ENCODE data around the gene SNAPIN. TPM values are rescaled to one million over a fixed set of nuclear protein-coding genes. Genes with fewer than 3 reads are reported as not detected.
A peak's percentile ranks its signal among the peaks of the same experiment; 100 is the strongest.

The SNAPIN gene
- total and polyA plus RNA-seq, 9 of the 15 experiments (the other 6 are each of a cell fraction or from before 2014, with no cell fraction given): 11.2 to 43.9 (median 32.3) TPM

DNA sequence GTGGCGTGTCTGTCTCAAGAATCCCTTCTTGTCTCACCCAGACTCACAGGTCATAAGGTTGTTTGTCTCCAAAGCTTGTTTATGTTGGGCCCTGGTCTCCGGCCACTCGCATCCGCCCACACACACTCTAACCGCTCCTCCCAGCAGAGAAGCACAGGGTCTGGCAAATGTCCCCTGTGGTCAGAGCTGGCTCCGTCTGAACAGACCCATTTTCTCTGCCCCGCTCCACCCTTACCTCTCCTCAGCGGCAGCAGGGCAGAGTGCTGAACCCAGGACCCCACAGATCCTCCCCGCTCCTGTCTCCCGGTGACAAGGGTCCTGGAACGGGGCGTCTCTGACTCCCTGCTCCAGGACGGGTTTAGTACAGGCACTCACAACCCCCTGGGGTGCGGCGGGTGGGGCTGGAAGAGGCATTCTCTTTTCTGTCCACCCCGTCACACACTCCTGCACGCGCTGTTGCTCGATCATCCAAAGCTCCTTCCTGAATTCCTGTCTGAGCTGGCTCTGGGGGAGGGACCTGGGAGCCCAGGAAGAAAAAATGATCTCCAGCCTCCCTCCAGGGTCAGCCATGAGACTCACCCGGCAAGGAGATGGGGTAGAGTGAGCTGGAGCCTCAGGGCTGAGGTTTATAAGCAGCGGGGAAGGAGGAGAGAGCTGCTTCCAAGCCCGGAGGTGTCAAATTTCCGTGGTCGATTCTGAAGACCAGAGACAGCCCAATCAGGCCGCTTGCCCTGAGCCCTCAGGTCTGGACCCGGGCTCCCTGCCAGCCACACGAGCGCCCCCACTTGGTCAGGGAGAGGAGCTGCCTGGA, 31.4 kb upstream of the SNAPIN start, which contains the start of gene S100A13 (continued):
- TF ChIP-seq EP300 (IDR thresholded peaks at IDR 0.05; ENCODE audit: low read length): peak; percentile 31; the same call in 1 of the 2 replicates

GRCh38 chr1:153627715-153628626, 30.5 kb upstream of the SNAPIN start, which contains the start of gene S100A1:
Gene S100A1 (plus strand): TSS chr1:153628434. CDS start chr1:153630522, 2,088 bp downstream.
- ChIA-PET CTCF (ENCODE audit: low intra/inter-chr PET ratio) (no interaction called here), POLR2A (interaction anchor here (0.5 to 4.3 kb wide), 31 partner anchors 9 to 363 kb away, joined by 3 to 70 read pairs (median 4); partner anchors contain the start of genes RPS27, S100A14, S100A16 and S100A5)
- BruUV-seq (replicated peaks): no TSS peak
- H3K9me3 ChIP-seq (replicated peaks; ENCODE audit: control insufficient read depth, insufficient read depth, low read depth, low read length): no peaks in the 10 kb centered on the region
- peak; percentile 63 for FAIRE-seq
- in situ Hi-C loops (cut with MboI): no loop called here
- peaks cover 6% of the 10 kb centered on the region; the same call in 1 of the 3 replicates for H3K79me2 ChIP-seq (ENCODE audit: control insufficient read depth, insufficient read depth, low read length)
- H3K4me2 ChIP-seq (ENCODE audit: insufficient read depth, low read length): peak within 1 kb of the TSS; percentile 86
- H3K36me3 ChIP-seq (ENCODE audit: control insufficient read depth, insufficient read depth, low read length): peaks cover 9% of the 10 kb centered on the region; the same call in 2 of the 3 replicates
- peak within 1 kb of the TSS; percentile 49 for H3K4me3 ChIP-seq
- intact Hi-C loops (cut with micrococcal nuclease): loop anchor here (2.0 kb wide), 1 partner anchor 59 kb away; no protein-coding TSS in a partner anchor
- H2AFZ ChIP-seq (ENCODE audit: low read depth, low read length): peak within 1 kb of the TSS; percentile 97
- ATAC-seq: peak; percentile 76
- peak; percentile 81 to 86 (median 84) for DNase-seq (ENCODE audit: extremely low read depth in 1 of 4, low spot score in 3 of 4)
- no peaks in the 10 kb centered on the region for H4K20me1 ChIP-seq (replicated peaks; ENCODE audit: control insufficient read depth, insufficient read depth, low read length)
- 13% methylated on average over 8 of the region's 10 CpGs for WGBS (ENCODE audit: insufficient coverage, low coverage, missing lambda C conversion rate)
- H3K9ac ChIP-seq (ENCODE audit: insufficient read depth in 1 of 2, low read depth in 2 of 2, low read length in 2 of 2): peak within 1 kb of the TSS; percentile 83 to 95
- H3K27me3 ChIP-seq (ENCODE audit: control insufficient read depth in 2 of 2, insufficient read depth in 2 of 2, low read length in 2 of 2): no peaks in the 10 kb centered on the region
- H3K9me1 ChIP-seq (ENCODE audit: control insufficient read depth, insufficient read depth, low read length): no peaks in the 10 kb centered on the region
- H3K4me1 ChIP-seq (replicated peaks in 1 of 2; ENCODE audit: control insufficient read depth in 2 of 2, insufficient read depth in 2 of 2, low read length in 2 of 2): peaks cover 26 to 44% of the 10 kb centered on the region in 2 experiments
- peak within 1 kb of the TSS; percentile 82 for H3K27ac ChIP-seq (ENCODE audit: extremely low read depth, low read depth, low read length)
- TF ChIP-seq, protein P1, sequence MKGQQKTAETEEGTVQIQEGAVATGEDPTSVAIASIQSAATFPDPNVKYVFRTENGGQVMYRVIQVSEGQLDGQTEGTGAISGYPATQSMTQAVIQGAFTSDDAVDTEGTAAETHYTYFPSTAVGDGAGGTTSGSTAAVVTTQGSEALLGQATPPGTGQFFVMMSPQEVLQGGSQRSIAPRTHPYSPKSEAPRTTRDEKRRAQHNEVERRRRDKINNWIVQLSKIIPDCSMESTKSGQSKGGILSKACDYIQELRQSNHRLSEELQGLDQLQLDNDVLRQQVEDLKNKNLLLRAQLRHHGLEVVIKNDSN (CRISPR knock-in tag; IDR thresholded peaks at IDR 0.05): no peak
- no peak for TF ChIP-seq KDM4B (IDR thresholded peaks at IDR 0.05; ENCODE audit: borderline replicate concordance in 2 of 2, low read depth in 1 of 2)
- TF ChIP-seq ZBTB40 (IDR thresholded peaks at IDR 0.05): no peak
- no peak for TF ChIP-seq ZBTB40 (CRISPR knock-in tag; IDR thresholded peaks at IDR 0.05)
- TF ChIP-seq ZNF699 (CRISPR knock-in tag; IDR thresholded peaks at IDR 0.05; ENCODE audit: insufficient replicate concordance): no peak
- no peak for TF ChIP-seq TEAD2 (tag; IDR thresholded peaks at IDR 0.05)

Data from K562 (cell line).